GM19043 (cell line): ENCODE data around the gene MET.

Experiments
- ATAC-seq: cut with Tn5 transposase; IDR thresholded peaks from one replicate; pipeline ENCODE4 v1.9.1; 2021; ENCODE audit warnings: low read depth; ENCODE audit not compliant: unreplicated experiment

Gene MET

GRCh38 chr7:116663744-116664143, 8.3 kb upstream of the MET start:
- no peak for ATAC-seq

GRCh38 chr7:116665332-116665996, 6.5 kb upstream of the MET start:
- no peak for ATAC-seq

GRCh38 chr7:116669769-116670168, 2.2 kb upstream of the MET start:
- no peak for ATAC-seq

GRCh38 chr7:116670409-116671015, 1.5 kb upstream of the MET start:
- no peak for ATAC-seq

- no peak for ATAC-seq
Measured at GRCh38 chr7:116671111-116671510, 885 bp upstream of the MET start.

- no peak for ATAC-seq
Measured at GRCh38 chr7:116672596-116673456, 830 bp downstream of the MET start.

GRCh38 chr7:116673457-116673865, 1.5 kb downstream of the MET start:
- ATAC-seq, result no peak

GRCh38 chr7:116674508-116675173, 2.6 kb downstream of the MET start:
- ATAC-seq, result no peak

- no peak for ATAC-seq
Measured at GRCh38 chr7:116675812-116676355, 3.9 kb downstream of the MET start.

GRCh38 chr7:116678780-116679179, 6.8 kb downstream of the MET start:
- ATAC-seq, result no peak

- ATAC-seq, result peak; percentile 43
Measured at GRCh38 chr7:116679500-116679899, 7.5 kb downstream of the MET start.

- peak; percentile 100 for ATAC-seq
Measured at GRCh38 chr7:116683786-116684185, 11.8 kb downstream of the MET start.

- no peak for ATAC-seq
Measured at GRCh38 chr7:116686033-116686432, 14.0 kb downstream of the MET start.

GRCh38 chr7:116686812-116687419, 14.9 kb downstream of the MET start:
- no peak for ATAC-seq

- no peak for ATAC-seq
Measured at GRCh38 chr7:116687801-116688201, 15.8 kb downstream of the MET start.

GRCh38 chr7:116689790-116690259, 17.8 kb downstream of the MET start:
- ATAC-seq, result no peak

- no peak for ATAC-seq
Measured at GRCh38 chr7:116691664-116692063, 19.7 kb downstream of the MET start.

GRCh38 chr7:116692401-116693308, 20.7 kb downstream of the MET start:
- ATAC-seq, result no peak

GRCh38 chr7:116696707-116697106, 24.7 kb downstream of the MET start:
- no peak for ATAC-seq
